ENCODE results near the gene RRBP1. TPM values are rescaled to one million over a fixed set of nuclear protein-coding genes. Genes with fewer than 3 reads are reported as not detected.

RRBP1 gene
- total and polyA plus RNA-seq, 2 of the 4 experiments (the other 2 are of a cell fraction), result 90.2 to 136 TPM

DNA sequence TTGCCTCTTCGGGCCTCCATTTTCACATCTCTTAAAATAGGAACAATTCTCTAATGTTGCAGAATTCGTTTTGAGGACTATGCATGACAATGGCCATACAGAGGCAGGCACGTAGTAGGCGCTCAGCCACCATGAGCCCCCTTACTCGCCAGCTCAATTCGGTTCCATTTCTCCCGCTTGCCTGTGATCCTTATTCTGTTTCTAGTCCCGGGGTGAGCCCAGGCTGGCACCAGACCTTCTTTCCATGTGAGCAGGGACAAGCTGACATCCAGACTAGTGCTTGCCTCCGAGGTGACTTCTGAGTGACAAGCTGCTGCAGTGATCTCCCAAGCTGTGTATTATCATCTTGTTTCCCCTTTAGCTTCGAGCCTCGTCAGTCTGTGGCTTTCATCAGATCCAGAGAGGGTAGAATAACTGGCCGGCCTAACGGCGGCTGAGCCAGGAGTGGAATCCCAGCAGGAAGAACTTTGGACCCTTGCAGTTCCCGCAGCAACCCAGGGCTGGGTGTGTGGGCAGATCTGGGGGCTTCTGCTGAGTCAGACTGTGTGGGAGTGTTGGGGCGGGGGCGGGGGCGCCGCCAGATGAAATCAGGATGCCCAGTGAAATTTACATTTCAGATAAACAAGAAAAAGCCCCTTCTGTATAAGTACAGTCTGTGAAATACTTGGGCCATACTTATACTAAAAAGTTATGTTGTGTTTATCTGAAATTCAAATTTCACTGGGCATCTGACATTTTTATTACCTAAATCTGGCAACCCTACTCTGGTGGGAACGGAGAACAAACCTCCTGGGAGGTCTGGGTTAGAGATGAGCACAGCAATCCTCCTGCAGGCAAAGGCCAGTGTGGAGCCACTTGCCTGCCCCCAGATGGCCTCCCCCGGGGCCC lies 28.6 kb upstream of the RRBP1 start:
- H3K9me1 ChIP-seq (ENCODE audit: insufficient read depth, low read length), result peaks cover 28% of the 10 kb centered on the region
- H2AFZ ChIP-seq (replicated peaks; ENCODE audit: low read length, poor library complexity), result peak overlapping the region; percentile 64
- 0 out of 2 replicates have a peak overlapping the region, but pooled peaks have one; percentile 19 for H3K56ac ChIP-seq (ENCODE audit: extremely low read depth, insufficient read depth, low read length)
- dilution Hi-C loops (cut with HindIII; ENCODE audit: low sequenced_read_pairs, unreplicated experiment), result no loop called here
- DNase-seq (peak; percentile 34), ATAC-seq (ENCODE audit: low read depth) (peak; percentile 35)
- H3K23ac ChIP-seq (ENCODE audit: low read depth, low read length), result peak overlapping the region; percentile 90; the same call in 1 of the 2 replicates
- H3K9me3 ChIP-seq (ENCODE audit: control insufficient read depth, insufficient read depth, low read length), result no peaks in the 10 kb centered on the region
- H3K27ac ChIP-seq (ENCODE audit: insufficient read depth, low read length), result peak overlapping the region; percentile 56
- no peaks in the 10 kb centered on the region for H4K20me1 ChIP-seq (ENCODE audit: insufficient read depth, low read length)
- ChIA-PET CTCF (interaction anchor here (1.4 kb wide), 1 partner anchor 29 kb away, joined by 4 read pairs; the partner anchor contains the start of gene RRBP1), POLR2A (ENCODE audit: unreplicated experiment) (no interaction called here)
- TF ChIP-seq, protein P1, sequence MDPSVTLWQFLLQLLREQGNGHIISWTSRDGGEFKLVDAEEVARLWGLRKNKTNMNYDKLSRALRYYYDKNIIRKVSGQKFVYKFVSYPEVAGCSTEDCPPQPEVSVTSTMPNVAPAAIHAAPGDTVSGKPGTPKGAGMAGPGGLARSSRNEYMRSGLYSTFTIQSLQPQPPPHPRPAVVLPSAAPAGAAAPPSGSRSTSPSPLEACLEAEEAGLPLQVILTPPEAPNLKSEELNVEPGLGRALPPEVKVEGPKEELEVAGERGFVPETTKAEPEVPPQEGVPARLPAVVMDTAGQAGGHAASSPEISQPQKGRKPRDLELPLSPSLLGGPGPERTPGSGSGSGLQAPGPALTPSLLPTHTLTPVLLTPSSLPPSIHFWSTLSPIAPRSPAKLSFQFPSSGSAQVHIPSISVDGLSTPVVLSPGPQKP (IDR thresholded peaks at IDR 0.05; ENCODE audit: borderline replicate concordance, low read depth, low read length), result no peak
- TF ChIP-seq FOS (IDR thresholded peaks at IDR 0.05; ENCODE audit: low read depth, low read length), result peak; percentile 48; the same call in 1 of the 2 replicates
- TF ChIP-seq NFE2L2 (IDR thresholded peaks at IDR 0.05; ENCODE audit: low read depth, low read length), result peak; percentile 62; the same call in 1 of the 2 replicates
- no TSS peak for BruUV-seq (replicated peaks)
- peaks cover 25% of the 10 kb centered on the region for H3K4me1 ChIP-seq (ENCODE audit: control insufficient read depth, insufficient read depth, low read length)
- H3K4me3 ChIP-seq (ENCODE audit: insufficient read depth, low read depth, low read length), result no peak overlapping the region
- H3K14ac ChIP-seq (replicated peaks; ENCODE audit: low read depth, low read length), result peak overlapping the region; percentile 84
- WGBS, 2 experiments (ENCODE audit: extremely low coverage in 2 of 2, insufficient read length in 1 of 2), result 63% methylated on average over 8 of the region's 21 CpGs; no CpG with 5 or more reads in 1 of the 2 experiments
- peak overlapping the region; percentile 51 for H2BK120ac ChIP-seq (ENCODE audit: low read depth, low read length)
- H3K18ac ChIP-seq (ENCODE audit: low read depth, low read length), result peak overlapping the region; percentile 95
- H2AK5ac ChIP-seq (ENCODE audit: low read depth, low read length), result peak overlapping the region; percentile 35; the same call in 1 of the 2 replicates
- no peak overlapping the region for H2BK5ac ChIP-seq (ENCODE audit: low read depth, low read length, poor library complexity, severe bottlenecking)
- no peak overlapping the region; the same call in 2 of the 3 replicates for H2BK15ac ChIP-seq (ENCODE audit: low read depth, low read length)
- in situ Hi-C loops (cut with MboI; ENCODE audit: low sequenced_read_pairs), result no loop called here
- no peaks in the 10 kb centered on the region for H3K27me3 ChIP-seq (ENCODE audit: control insufficient read depth, insufficient read depth, low read length)
- peak overlapping the region; percentile 8 for H2AK9ac ChIP-seq (replicated peaks; ENCODE audit: low read depth, low read length, poor library complexity)
- peak overlapping the region; percentile 43; the same call in 1 of the 2 replicates for H3K9ac ChIP-seq (ENCODE audit: low read depth, low read length)
- peak overlapping the region; percentile 81; the same call in 1 of the 2 replicates for H2BK20ac ChIP-seq (ENCODE audit: low read depth, low read length)
- intact Hi-C loops (cut with micrococcal nuclease), result no loop called here
- peak overlapping the region; percentile 77 for H4K5ac ChIP-seq (ENCODE audit: low read depth, low read length)
- H3K79me1 ChIP-seq (ENCODE audit: low read depth in 1 of 2, low read length in 2 of 2), result no peaks in the 10 kb centered on the region
- peak overlapping the region; percentile 90 for H3K4ac ChIP-seq (ENCODE audit: low read depth, low read length)
- H3K4me2 ChIP-seq (ENCODE audit: low read depth, low read length), result peak overlapping the region; percentile 41; the same call in 1 of the 2 replicates
- peak overlapping the region; percentile 66; the same call in 1 of the 2 replicates for H4K91ac ChIP-seq (ENCODE audit: insufficient read depth, low read depth, low read length)
- H3K36me3 ChIP-seq (ENCODE audit: control insufficient read depth, insufficient read depth, low read length), result no peaks in the 10 kb centered on the region
- H4K8ac ChIP-seq (ENCODE audit: low read depth in 2 of 2, low read length in 2 of 2), result peak overlapping the region; percentile 28 to 83; a peak in 2 of 4 replicates
